GM12878 (cell line): ENCODE data around the gene TBC1D10B.

Experiments used
- HDAC2 ChIP-seq: fragments of 200-600 bp; sonication (generic); IDR thresholded peaks from 2 replicates; pipeline ENCODE4 v1.6.1; 2017
- POLR2A ChIP-seq: IDR thresholded peaks from 2 replicates; pipeline ENCODE4 v1.6.1; 2011; ENCODE audit warnings: low read depth, mild to moderate bottlenecking, low read length
- YY1 ChIP-seq: IDR thresholded peaks from 2 replicates; pipeline ENCODE4 v1.6.1; 2011; ENCODE audit warnings: low read depth, mild to moderate bottlenecking, low read length
- TF ChIP-seq, protein P1 (sequence below), 3 experiments: IDR thresholded peaks in 2 of 3; conservative IDR thresholded peaks in 1 of 3; 2 replicates each; pipeline ENCODE4 v1.5.1; 2011; ENCODE audit warnings: low read depth in 3 of 3, low read length in 3 of 3, mild to moderate bottlenecking in 3 of 3, control low read depth in 2 of 3, moderate library complexity in 2 of 3, inconsistent platforms in 1 of 3, mixed read lengths in 1 of 3; ENCODE audit not compliant: control insufficient read depth in 2 of 3, insufficient read depth in 1 of 3; ENCODE audit errors: extremely low read depth in 1 of 3

DNA sequence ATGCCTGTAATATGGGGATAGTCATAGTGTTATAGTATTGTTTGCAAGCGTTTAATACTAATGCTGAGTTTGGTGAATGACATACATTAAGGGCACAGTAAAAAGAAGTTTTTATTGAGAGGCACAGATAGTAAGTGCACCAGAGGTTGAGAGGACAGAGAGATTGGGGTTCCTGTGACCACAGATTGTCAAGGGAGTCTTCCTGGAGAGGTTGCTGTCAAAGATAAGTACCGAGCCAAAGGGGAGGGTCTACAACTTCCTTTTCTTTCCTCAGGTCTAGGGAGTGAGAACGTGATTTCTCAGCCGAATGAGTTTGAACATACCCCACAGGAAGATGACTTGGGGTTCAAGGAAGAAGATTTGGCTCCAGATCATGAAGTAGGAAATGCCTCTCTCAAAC, 26.8 kb upstream of the TBC1D10B start:
- TF ChIP-seq HDAC2, result no peak
- TF ChIP-seq, protein P1, sequence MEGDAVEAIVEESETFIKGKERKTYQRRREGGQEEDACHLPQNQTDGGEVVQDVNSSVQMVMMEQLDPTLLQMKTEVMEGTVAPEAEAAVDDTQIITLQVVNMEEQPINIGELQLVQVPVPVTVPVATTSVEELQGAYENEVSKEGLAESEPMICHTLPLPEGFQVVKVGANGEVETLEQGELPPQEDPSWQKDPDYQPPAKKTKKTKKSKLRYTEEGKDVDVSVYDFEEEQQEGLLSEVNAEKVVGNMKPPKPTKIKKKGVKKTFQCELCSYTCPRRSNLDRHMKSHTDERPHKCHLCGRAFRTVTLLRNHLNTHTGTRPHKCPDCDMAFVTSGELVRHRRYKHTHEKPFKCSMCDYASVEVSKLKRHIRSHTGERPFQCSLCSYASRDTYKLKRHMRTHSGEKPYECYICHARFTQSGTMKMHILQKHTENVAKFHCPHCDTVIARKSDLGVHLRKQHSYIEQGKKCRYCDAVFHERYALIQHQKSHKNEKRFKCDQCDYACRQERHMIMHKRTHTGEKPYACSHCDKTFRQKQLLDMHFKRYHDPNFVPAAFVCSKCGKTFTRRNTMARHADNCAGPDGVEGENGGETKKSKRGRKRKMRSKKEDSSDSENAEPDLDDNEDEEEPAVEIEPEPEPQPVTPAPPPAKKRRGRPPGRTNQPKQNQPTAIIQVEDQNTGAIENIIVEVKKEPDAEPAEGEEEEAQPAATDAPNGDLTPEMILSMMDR (IDR thresholded peaks at IDR 0.05 in 2 of 3, conservative IDR thresholded peaks at IDR 0.05 in 1 of 3; ENCODE audit: control insufficient read depth in 2 of 3, extremely low read depth in 1 of 3, insufficient read depth in 1 of 3, low read depth in 3 of 3, low read length in 3 of 3), result no peak
- TF ChIP-seq POLR2A, result no peak
- no peak for TF ChIP-seq YY1
